ENCODE results near the gene CRY2. TPM values are rescaled to one million over a fixed set of nuclear protein-coding genes. Genes with fewer than 3 reads are reported as not detected.

CRY2 gene
- total and polyA plus RNA-seq, 2 of the 8 experiments (the other 6 are each of a cell fraction or from before 2014, with no cell fraction given) = 8.0 to 9.4 TPM

DNA sequence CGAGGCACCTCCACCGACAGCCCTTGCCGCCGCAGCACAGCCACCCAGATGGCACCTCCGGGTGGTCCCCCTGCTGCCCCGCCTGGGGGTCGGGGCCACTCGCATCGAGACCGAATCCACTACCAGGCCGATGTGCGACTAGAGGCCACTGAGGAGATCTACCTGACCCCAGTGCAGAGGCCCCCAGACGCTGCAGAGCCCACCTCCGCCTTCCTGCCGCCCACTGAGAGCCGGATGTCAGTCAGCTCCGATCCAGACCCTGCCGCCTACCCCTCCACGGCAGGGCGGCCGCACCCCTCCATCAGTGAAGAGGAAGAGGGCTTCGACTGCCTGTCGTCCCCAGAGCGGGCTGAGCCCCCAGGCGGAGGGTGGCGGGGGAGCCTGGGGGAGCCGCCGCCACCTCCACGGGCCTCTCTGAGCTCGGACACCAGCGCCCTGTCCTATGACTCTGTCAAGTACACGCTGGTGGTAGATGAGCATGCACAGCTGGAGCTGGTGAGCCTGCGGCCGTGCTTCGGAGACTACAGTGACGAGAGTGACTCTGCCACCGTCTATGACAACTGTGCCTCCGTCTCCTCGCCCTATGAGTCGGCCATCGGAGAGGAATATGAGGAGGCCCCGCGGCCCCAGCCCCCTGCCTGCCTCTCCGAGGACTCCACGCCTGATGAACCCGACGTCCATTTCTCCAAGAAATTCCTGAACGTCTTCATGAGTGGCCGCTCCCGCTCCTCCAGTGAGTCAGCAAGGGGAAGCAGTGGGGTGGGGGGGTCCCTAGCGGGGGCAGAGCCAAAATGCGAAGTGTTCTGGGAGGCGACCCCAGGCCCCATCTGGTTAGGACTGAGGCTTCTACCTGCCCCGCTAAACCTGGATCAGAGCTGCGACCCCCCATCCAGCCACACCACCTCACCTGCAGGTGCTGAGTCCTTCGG, 55.4 kb downstream of the CRY2 start (continued):
- TF ChIP-seq CHD7 (IDR thresholded peaks at IDR 0.05; ENCODE audit: insufficient replicate concordance, low read length) = no peak
- TF ChIP-seq SIRT6 (IDR thresholded peaks at IDR 0.05; ENCODE audit: low read length) = no peak
- no peak for TF ChIP-seq POLR2A (IDR thresholded peaks at IDR 0.05; ENCODE audit: control extremely low read depth in 1 of 2, low read depth in 2 of 2, low read length in 2 of 2)

Data from H1 (cell line).